Measurements from ENCODE around the gene ADA.
"Not testable (repeated sequence)": the region's sequence is repeated elsewhere in the genome, so short reads cannot be mapped to it uniquely, and the experiment has no call there.

Gene ADA

DNA sequence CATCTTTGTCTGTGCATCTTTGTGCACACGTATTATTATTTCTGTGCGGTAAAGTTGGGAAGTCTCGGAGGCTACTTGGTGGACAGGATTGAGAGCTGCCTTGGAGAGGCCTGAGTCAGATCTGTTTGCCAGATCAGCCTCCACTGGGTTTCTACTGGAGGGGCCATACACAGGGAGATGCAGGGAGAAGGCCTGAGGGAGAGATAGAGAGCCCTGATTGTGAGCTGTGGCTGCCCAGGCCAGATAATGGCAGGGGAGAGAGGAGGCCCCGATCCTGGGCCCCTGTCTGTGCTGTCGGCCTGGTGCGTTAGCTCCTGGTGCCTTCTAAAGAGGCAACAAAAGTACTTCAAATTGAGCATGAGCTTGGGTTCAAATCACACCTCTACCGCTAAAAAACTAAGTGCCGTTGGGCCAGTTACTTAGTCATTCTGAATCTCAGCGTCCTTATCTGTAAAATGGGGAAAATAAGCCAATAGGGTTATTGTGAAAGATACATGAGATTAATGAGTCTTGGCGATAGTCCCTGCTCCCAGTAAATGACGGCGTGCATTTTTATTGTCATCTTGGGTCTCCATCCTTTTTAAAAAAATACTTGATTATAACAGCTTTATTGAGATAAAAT is 27.6 kb upstream of the ADA start:
- no peak for DNase-seq (ENCODE audit: low read depth in 2 of 3, low spot score in 1 of 3)

- DNase-seq (ENCODE audit: low read depth in 2 of 3, low spot score in 1 of 3), result no peak
Observed at GRCh38 chr20:44678242-44678641, 26.7 kb upstream of the ADA start.

DNA sequence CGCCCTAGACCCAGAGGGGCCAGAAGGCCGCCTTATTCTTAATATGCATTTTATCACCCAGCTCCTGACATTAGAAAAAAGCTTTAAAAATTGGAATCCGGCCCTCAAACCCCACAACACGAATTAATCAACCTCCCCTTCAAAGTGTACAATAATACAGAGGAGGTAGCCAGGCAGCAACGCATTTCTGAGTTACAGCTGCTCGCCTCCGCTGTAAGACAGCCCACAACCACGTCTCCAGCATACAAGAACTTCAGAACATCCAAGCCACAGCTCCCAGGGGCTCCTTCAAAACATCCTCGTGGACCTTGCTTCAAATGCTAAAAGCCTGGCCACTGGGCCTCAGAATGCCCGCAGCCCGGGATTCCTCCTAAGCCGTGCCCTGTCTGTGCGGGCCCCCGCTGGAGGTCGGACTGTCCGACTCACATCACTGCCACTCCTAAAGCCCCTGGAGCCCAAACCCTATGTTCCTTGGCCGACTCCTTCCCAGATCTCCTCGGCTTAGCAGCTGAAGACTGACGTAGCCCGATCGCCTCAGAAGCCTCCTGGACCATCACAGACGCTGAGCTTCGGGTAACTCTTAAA is 20.9 kb upstream of the ADA start:
- not testable (repeated sequence) for DNase-seq (ENCODE audit: low read depth in 2 of 3, low spot score in 1 of 3)

- DNase-seq (ENCODE audit: low read depth in 2 of 3, low spot score in 1 of 3), result peak; percentile 47 to 58 (median 56)
Observed at GRCh38 chr20:44671541-44671940, 20.0 kb upstream of the ADA start.

GRCh38 chr20:44670851-44671250 is 19.4 kb upstream of the ADA start:
- not testable (repeated sequence) for DNase-seq (ENCODE audit: low read depth in 2 of 3, low spot score in 1 of 3)

DNA sequence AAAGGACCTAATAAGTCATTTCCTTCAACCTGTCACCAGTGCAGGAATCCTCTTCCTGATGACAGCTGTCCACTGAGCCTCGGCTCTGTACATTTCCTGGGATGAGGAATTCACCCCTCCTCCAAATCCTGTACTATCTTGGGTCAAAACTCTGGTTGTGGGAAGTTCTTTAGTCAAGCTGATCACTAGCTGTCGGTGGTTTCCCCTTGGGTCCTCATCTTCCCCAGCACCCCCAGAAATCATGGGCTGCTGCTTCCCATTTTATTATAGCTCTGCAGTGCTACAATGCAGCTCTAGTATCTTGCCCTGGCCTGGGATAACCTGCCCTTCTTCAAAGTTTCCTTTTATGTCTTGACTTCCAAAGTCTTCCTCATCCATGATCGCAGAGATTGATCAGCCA is 14.6 kb upstream of the ADA start:
- DNase-seq (ENCODE audit: low read depth in 2 of 3, low spot score in 1 of 3), result no peak

GRCh38 chr20:44664131-44664530 is 12.6 kb upstream of the ADA start:
- DNase-seq (ENCODE audit: low read depth in 2 of 3, low spot score in 1 of 3), result no peak

- no peak for DNase-seq (ENCODE audit: low read depth in 2 of 3, low spot score in 1 of 3)
Observed at GRCh38 chr20:44662261-44662660, 10.8 kb upstream of the ADA start.

- no peak for DNase-seq (ENCODE audit: low read depth in 2 of 3, low spot score in 1 of 3)
Observed at GRCh38 chr20:44660581-44660980, 9.1 kb upstream of the ADA start.

- no peak for DNase-seq (ENCODE audit: low read depth in 2 of 3, low spot score in 1 of 3)
Observed at GRCh38 chr20:44659931-44660330, 8.4 kb upstream of the ADA start.

DNA sequence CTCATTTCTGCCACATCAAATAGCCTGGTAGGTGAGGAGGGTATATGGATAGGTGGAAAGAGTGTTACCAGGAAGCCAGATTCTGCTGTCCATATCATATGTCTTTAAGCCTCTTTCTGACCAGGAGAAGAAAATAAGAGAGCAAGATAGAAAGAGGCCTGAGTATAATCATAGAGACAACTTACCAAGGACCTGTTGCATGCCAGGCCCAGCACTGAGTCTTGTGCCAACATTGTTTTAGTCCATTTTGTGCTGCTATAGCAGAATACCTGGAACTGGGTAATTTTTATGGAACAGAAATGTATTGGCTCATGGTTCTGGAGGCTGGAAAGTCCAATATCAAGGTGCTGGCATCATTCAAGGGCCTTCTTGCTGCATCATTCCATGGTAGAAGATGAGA is 7.3 kb upstream of the ADA start:
- no peak for DNase-seq (ENCODE audit: low read depth in 2 of 3, low spot score in 1 of 3)

DNA sequence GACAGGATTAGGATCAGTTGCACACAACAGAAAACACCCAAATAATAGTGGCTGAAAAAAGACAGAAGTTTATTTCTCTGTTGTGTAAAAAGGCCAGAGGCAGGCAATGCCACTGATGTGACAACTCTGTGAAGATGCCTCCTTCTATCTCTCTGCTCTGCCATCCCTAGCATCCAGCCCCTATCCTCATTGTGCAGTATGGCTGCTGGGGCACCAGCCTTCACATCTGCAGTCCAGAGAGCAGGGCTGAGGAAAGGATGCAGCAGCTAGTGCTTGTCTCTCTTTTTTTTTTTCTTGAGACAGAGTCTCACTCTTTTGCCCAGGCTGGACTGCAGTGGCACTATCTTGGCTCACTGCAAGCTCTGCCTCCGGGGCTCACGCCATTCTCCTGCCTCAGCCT is 6.4 kb upstream of the ADA start:
- no peak for DNase-seq (ENCODE audit: low read depth in 2 of 3, low spot score in 1 of 3)

DNA sequence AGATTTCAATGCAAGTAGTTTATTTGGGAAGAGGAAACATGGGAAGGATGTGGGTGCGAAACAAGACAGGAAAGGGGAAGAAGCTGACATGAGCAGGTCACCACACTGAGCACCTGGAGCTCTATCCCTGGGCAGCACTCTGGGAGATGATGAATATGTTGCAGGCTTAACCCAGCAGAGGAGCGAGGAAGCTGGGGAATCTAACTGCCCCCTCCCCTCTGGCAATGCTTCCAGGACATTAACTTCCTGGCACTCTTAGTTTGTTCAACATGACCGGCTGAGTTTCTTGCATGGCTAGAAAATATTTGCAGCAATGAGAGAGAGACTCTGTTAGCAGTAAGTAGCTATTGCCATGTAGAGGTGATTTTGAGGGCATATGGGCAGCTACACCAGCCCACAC is 4.9 kb upstream of the ADA start:
- DNase-seq (ENCODE audit: low read depth in 2 of 3, low spot score in 1 of 3), result no peak

- DNase-seq (ENCODE audit: low read depth in 2 of 3, low spot score in 1 of 3), result not testable (repeated sequence)
Observed at GRCh38 chr20:44654210-44654609, 2.7 kb upstream of the ADA start.

DNA sequence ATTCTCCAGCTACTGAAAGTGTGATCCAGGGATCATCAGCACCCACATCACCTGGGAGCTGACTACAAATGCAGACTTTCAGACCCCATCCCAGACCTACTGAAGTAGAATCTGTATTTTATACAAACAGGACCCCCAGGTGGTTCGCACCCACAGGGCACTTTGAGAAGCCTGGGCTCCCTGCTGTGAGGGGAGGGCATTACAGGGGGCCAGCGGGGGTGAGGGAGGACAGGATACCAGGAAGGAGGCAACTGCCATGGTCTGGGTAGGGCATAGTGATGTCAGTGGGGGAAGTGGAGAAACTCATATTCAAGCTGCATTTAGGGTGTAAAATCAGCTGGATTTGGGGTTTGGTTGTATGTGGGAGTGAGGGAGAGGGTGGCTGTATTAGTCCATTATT is 2.0 kb upstream of the ADA start:
- DNase-seq (ENCODE audit: low read depth in 2 of 3, low spot score in 1 of 3), result no peak

GRCh38 chr20:44651434-44651683 is 140 bp downstream of the ADA start:
- no peak for DNase-seq (ENCODE audit: low read depth in 2 of 3, low spot score in 1 of 3)

- peak in 2 of 3 donors; percentile 12 to 19 for DNase-seq (ENCODE audit: low read depth in 2 of 3, low spot score in 1 of 3)
Observed at GRCh38 chr20:44650771-44651433, 597 bp downstream of the ADA start.

DNA sequence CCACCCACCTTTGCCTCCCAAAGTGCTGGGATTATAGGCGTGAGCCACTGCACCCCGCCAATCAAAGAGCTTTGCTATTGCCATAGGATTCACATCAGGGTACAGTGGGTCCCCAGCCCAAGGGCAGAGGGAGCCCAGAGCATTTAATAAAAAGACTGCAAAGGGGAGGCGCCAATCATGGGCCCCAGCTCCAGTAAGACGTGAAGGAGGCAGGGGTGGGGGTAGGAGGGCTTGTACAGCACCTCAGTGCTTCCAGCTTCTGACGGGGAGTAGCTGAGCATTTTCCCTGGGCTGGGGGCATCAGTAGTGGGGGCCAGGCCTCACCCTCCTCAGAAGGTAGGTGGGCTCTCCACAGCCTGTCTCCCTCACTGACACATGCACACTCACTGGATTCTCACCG is 1.5 kb downstream of the ADA start:
- no peak for DNase-seq (ENCODE audit: low read depth in 2 of 3, low spot score in 1 of 3)

DNA sequence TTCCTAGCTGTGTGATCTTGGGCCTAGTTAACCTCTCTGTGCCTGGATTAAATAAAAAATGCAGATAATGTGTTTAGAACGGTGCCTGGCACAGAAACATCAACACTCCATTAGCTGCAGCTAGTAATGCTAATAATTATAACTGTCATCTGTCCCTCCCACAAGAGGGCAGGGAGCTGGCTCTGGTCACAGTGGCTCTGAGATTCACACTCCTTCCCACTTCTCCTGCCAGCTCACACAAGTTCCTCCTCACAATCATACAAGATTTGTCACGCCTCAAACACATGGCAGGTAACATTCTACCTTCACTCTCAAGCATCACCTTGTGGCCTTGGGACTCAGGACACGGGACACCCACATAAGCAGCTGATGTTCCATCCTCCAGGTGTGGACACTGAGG is 2.4 kb downstream of the ADA start:
- no peak for DNase-seq (ENCODE audit: low read depth in 2 of 3, low spot score in 1 of 3)

DNA sequence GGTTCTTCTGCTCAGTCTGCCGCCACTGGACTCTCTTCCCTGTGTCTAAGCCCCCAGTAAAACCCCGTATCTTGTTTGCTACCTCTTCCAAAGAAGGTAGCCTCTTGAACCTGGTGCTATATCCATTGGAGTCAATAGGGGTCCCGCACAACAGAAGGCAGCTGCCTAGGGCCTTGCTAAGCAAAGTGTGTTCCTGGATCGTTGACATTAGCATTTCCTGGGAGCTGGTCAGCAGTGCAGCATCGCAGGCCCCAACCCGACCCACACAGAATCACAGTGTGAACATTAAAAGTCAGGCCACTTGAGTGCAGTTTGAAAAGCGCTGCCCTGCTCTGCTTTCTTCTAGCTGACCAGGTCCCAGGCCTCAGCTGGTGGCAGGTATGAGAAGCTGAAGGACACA is 2.9 kb downstream of the ADA start:
- no peak for DNase-seq (ENCODE audit: low read depth in 2 of 3, low spot score in 1 of 3)

GRCh38 chr20:44648068-44648467 is 3.4 kb downstream of the ADA start:
- DNase-seq (ENCODE audit: low read depth in 2 of 3, low spot score in 1 of 3), result no peak

DNA sequence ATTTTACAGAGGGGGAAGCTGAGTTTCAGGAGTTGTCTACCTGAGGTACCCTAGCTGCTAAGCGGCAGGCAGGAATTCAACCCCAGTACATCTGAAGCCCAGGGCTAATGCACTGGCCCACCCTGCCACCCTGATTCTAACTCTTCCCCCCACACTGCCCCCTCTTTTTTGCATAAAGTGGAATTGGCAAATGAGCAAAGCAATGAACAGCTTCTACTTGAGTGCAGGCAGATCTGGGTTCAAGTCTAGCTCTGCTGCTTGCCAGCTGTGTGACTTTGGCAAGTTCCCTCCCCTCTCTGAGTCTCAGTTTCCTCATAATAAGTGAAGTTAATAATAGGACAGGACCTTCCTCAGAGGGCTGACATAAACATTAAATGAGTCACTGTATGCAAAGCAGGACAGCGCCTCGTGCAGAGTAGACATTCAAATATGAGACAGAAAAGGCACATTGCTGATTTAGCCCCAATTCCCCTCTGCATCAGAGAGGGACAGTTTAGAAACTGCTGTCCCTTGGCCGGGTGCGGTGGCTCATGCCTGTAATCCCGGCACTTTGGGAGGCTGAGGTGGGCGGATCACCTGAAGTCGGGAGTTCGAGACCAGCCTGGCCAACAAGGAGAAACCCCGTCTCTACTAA is 4.7 kb downstream of the ADA start:
- DNase-seq (ENCODE audit: low read depth in 2 of 3, low spot score in 1 of 3), result no peak

All from stimulated activated CD4-positive, alpha-beta T cell treated with anti-CD3 and anti-CD28 coated beads, Interleukin-12 subunit alpha, Interleukin-12 subunit beta, amount 100 ng/mL, for 48 hours (primary cell).